Measurements from ENCODE around the gene SELP. TPM values are rescaled to one million over a fixed set of nuclear protein-coding genes. Genes with fewer than 3 reads are reported as not detected.

Gene SELP
- total RNA-seq, 2 donors from 2014 or later: 1.6 to 2.9 TPM

DNA sequence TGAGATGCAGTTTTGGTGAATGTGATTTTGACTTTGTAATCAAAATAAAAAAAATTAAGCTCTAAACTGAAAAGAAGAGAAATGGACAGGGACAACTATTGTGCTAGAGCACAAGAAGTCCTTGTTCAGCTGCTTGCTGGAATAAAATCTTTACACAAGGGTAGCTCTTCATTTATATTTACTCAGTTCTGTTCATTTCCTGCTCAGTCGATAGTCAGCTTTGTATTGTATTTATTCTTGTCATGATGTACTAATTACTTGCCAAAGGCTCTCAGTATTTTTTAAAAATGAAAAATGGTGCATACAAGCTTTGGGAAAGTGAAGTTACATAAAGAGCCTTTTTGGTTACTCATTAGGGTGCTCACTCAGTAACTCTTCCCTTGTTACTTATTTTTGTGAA is 61.4 kb downstream of the SELP start:
- peak overlapping the region in 2 of 4 donors; percentile 10 to 48 for H3K27ac ChIP-seq
- 8 to 11% methylated on average over 1 of the region's 1 CpG for WGBS, 2 donors
- no peaks in the 10 kb centered on the region for H3K9me3 ChIP-seq
- ATAC-seq (no peak), DNase-seq (no peak)
- no peaks in the 10 kb centered on the region for H3K36me3 ChIP-seq (replicated peaks in 1 of 2; ENCODE audit: insufficient read depth in 1 of 2, low read depth in 2 of 2)
- intact Hi-C loops (cut with DNase I): no loop called here
- TF ChIP-seq POLR2A (IDR thresholded peaks at IDR 0.05): no peak
- TF ChIP-seq, protein P1, sequence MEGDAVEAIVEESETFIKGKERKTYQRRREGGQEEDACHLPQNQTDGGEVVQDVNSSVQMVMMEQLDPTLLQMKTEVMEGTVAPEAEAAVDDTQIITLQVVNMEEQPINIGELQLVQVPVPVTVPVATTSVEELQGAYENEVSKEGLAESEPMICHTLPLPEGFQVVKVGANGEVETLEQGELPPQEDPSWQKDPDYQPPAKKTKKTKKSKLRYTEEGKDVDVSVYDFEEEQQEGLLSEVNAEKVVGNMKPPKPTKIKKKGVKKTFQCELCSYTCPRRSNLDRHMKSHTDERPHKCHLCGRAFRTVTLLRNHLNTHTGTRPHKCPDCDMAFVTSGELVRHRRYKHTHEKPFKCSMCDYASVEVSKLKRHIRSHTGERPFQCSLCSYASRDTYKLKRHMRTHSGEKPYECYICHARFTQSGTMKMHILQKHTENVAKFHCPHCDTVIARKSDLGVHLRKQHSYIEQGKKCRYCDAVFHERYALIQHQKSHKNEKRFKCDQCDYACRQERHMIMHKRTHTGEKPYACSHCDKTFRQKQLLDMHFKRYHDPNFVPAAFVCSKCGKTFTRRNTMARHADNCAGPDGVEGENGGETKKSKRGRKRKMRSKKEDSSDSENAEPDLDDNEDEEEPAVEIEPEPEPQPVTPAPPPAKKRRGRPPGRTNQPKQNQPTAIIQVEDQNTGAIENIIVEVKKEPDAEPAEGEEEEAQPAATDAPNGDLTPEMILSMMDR (IDR thresholded peaks at IDR 0.05): no peak
- H3K4me3 ChIP-seq: no peak overlapping the region
- H3K27me3 ChIP-seq: no peaks in the 10 kb centered on the region
- peaks cover 28% of the 10 kb centered on the region for H3K4me1 ChIP-seq

DNA sequence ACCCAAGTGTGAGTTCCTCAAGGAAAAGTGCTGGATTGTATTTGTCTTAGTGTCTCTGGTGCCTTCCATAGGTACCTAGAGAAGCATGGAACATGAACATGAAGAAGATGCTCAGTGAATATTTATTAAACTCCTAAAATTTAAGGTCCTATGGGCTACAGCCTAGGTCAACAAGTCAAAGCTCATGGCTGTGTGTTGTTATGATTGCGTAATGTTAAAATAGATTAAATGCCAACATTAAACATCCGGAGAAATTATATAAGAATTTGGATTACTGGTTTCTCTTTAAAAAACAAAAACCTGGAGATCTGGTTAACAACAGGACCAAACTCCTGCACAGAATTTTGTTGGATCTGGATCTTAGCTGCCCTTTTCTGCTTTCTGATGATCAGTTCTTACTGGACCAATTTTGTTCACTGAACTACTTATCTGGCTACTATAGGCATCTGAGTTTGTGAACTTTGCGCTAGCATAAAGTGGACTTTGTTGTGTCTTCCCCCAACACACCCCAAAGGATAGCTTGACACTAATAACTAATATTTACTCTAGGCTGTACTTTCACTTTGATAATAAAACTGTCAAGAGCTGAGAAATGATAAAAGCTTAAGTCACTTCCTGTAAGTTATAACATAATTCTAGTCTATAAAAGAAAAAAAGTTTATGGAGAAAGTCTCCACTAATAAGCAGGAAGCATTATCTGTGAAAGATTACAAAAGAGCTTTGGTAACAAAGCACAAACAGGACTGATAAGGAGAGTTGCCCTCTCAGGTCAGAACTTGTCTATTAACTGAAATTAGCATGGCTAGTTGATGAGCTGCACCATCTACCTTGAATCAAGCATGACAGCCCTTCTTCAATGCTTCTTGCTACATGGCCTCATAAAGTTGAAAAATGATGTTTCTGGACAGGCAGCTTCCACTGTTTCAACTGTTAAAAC is 64.3 kb downstream of the SELP start:
- H3K27ac ChIP-seq: peak overlapping the region in 2 of 4 donors; percentile 29 to 64
- TF ChIP-seq POLR2A (IDR thresholded peaks at IDR 0.05): no peak
- TF ChIP-seq, protein P1 (IDR thresholded peaks at IDR 0.05): no peak

DNA sequence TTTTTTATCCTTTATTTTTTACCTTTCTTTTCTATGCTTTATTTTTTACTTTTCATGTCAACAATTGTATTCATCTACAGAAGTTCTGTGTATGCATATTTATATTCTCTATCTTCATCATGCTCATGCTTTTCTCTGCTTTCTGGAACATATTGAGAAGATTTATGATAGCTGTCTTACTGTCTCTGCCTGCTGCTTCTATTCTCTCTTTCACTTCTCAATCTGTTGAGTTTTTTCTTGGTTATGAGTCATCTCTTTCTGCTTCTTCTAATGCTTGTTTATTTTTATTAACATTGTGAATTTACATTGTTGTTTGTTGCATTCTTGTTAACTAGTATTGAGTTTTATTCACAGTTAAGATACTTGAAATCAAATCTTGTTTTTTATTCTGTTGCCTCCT is 66.3 kb downstream of the SELP start:
- no peaks in the 10 kb centered on the region for H3K9me3 ChIP-seq
- no peak for DNase-seq

More for the DNA sequence above, 64.3 kb downstream of the SELP start:
- Histone ChIP-seq H3K27me3 (no peaks in the 10 kb centered on the region), H3K4me1 (peaks cover 28% of the 10 kb centered on the region), H3K9me3 (no peaks in the 10 kb centered on the region), H3K36me3 (replicated peaks in 1 of 2; ENCODE audit: insufficient read depth in 1 of 2, low read depth in 2 of 2) (no peaks in the 10 kb centered on the region), H3K4me3 (no peak overlapping the region)
- intact Hi-C loops (cut with DNase I): no loop called here
- 47 to 54% methylated on average over 3 of the region's 3 CpGs for WGBS, 2 donors
- no peak for DNase-seq
- peak; percentile 72 for ATAC-seq

DNA sequence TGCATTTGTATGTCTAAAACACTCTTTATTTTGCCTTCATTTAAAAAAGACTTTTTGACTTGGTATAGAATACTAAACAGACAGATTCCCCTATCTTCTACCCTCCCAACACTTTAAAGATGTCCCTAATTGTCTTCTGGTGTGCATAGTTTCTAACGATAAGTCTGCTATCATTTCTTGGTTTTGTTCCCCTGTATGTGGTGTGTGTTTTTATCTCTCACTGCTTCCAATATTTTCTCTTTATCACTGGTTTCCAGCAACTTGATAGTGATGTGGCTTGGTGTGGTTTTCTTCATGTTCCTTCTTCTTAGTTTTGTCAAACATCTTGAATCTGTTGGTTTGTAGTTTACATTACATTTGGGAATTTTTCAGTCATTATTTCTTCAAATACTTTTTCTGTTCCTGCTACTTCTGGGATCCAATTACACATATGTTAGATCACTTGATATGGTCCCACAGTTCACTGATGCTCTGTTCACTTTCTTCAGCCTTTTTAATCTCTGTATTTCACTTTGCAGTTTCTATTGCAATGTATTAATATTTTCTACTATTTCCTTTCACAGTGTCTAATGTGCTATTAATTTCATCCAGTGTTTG is 66.8 kb downstream of the SELP start:
- no peak overlapping the region for H3K4me3 ChIP-seq
- H3K36me3 ChIP-seq (replicated peaks in 1 of 2; ENCODE audit: insufficient read depth in 1 of 2, low read depth in 2 of 2): no peaks in the 10 kb centered on the region
- no peaks in the 10 kb centered on the region for H3K27me3 ChIP-seq
- H3K27ac ChIP-seq: no peak overlapping the region
- intact Hi-C loops (cut with DNase I): no loop called here
- WGBS, 2 donors: 82 to 91% methylated on average over 1 of the region's 1 CpG
- H3K4me1 ChIP-seq: peaks cover 10% of the 10 kb centered on the region
- DNase-seq: no peak
- ATAC-seq: no peak
- no peaks in the 10 kb centered on the region for H3K9me3 ChIP-seq
- TF ChIP-seq, protein P1 (IDR thresholded peaks at IDR 0.05): no peak
- no peak for TF ChIP-seq POLR2A (IDR thresholded peaks at IDR 0.05)

More for the DNA sequence above, 66.3 kb downstream of the SELP start:
- no peak for TF ChIP-seq POLR2A (IDR thresholded peaks at IDR 0.05)
- TF ChIP-seq, protein P1 (IDR thresholded peaks at IDR 0.05): no peak
- intact Hi-C loops (cut with DNase I): no loop called here
- H3K4me3 ChIP-seq: no peak overlapping the region
- H3K27ac ChIP-seq: no peak overlapping the region
- H3K4me1 ChIP-seq: peaks cover 14% of the 10 kb centered on the region
- no peak for ATAC-seq
- H3K36me3 ChIP-seq (replicated peaks in 1 of 2; ENCODE audit: insufficient read depth in 1 of 2, low read depth in 2 of 2): no peaks in the 10 kb centered on the region
- no peaks in the 10 kb centered on the region for H3K27me3 ChIP-seq
